RPMI7951 (cell line): Measurements from ENCODE around the gene DNAJC5. TPM values are rescaled to one million over a fixed set of nuclear protein-coding genes. Genes with fewer than 3 reads are reported as not detected.
"Not testable (repeated sequence)": the region's sequence is repeated elsewhere in the genome, so short reads cannot be mapped to it uniquely, and the experiment has no call there.

Experiments
- DNase-seq: peaks from one replicate; pipeline ENCODE4 v3.0.0-alpha.2; 2012; ENCODE audit warnings: low read depth
- total RNA-seq: library from RNA; depleted of rRNA; stranded (reverse); fragments of >200 nt; shearing (Covaris generic); gene quantifications from 2 replicates; pipeline ENCODE4 v1.2.3, GENCODE V29; 2014

The DNAJC5 gene
- total RNA-seq, 1 experiment from 2014 or later, result 29.3 TPM

GRCh38 chr20:63955281-63955826, 60.4 kb downstream of the DNAJC5 start:
- DNase-seq, result peak; percentile 54

DNA sequence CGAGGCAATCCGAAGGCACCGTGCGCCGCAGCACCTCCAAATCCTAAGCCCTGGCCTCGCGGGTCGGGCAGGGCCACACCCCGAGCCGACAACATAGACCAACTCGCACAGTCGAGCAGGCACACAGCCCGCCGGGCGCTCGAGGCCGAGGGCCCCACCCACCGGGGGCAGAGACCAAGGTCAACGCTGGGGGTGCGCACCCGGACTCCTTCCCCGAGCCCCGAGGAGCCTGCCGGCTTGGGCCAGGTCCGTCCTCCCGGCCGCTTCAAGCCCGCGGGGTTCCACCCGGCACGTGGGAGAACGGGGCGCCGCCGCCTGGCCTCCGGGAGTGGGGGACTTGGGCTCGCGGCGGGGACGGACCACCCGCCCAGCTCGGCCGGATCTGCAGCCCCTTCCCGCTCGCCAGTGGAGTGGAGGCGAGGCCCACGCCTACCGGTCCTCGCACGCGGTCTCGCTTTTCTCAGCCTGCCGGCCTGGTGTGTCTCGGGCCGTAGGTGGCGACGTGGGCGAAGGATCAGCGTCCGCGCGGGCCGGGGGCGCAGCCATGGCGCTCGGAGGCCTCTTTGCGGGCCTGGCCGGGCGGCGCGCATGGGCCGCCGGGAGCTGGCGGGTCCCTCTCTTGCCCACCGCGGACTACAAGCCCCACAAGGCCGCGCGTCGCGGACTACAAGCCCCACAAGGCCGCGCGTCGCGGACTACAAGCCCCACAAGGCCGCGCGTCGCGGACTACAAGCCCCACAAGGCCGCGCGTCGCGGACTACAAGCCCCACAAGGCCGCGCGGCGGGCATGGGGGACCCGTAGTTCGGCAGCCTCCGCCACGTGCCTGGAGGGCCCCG, 61.1 kb downstream of the DNAJC5 start, which contains the start of gene UCKL1:
Gene UCKL1 (minus strand): TSS at position 590 of the 837 bp plus-strand sequence. CDS start 44 bp downstream, at position 546.
- DNase-seq, result peak; percentile 89

- DNase-seq, result no peak
These were observed 61.7 kb downstream of the DNAJC5 start for GRCh38 chr20:63956664-63957003.

DNA sequence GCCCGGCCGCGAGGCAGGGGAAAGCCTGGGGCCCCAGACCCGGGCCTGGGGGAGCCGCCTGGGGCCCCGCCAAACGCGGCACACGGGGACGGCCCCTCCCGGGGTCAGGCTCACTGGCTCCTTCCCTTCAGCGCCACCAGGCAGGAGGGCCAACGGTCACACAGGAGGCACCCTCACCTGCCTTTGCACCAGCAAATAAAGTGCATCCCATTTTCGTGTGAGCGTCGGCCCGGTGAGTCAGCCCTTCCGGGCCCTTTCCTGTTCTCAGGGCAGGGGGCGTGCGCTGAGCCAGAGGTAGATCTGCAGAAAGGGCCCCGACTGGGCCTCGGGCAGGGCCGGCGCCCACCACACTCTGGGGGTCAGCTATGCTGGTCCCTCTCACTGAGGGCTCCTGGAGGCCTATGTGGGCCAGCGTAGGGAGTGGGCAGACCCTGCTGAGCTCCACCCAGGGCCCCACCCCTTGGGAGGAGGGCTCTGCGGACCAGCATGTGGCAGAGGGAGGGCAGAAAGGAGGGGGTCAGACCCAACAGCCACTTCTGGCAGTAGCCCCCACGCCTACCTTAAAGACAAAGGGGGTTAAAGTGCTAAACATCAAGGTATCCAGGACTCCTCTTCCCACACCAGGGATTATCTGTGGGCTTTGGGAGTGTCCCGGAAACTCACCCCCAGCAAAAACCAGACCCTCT, 62.2 kb downstream of the DNAJC5 start:
- DNase-seq, result peak; percentile 78

DNA sequence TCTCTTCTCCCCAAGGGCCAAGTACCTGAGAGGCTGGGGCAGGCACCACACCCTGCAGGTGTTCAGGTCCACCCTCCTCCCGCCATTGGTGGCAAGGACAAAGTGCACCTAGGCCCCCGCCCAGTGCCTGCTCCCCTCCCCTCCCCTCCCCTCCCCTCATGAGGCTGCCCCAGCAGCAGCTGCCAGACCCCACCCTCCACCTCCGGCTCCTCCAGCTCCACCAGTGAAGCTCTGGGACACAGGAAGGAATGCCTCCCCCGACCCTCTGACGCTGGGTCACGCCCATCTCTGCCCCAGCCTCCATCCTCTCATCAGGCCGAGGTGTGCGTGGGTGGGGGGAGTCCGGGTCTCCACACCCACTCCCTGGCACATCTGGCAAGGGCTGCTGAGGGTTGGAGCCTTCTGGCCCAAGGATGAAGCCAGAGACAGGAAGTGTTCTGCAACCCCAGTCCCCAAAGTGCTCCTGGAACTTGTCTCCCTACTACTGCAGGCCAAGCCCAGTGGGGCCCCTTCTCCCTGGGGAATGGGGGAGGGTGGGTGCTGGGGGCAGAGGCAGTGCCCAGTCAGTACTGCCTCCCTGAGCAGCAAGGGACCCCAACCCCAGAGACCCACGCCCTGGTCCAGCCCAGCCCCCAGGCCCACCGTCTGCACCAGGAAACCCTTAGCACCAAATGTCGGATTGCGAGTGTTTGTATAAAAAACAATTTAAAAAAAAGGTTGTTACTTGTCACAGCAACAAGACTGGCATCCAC, 62.9 kb downstream of the DNAJC5 start:
- DNase-seq, result no peak

GRCh38 chr20:63958471-63958870, 63.5 kb downstream of the DNAJC5 start:
- no peak for DNase-seq

DNA sequence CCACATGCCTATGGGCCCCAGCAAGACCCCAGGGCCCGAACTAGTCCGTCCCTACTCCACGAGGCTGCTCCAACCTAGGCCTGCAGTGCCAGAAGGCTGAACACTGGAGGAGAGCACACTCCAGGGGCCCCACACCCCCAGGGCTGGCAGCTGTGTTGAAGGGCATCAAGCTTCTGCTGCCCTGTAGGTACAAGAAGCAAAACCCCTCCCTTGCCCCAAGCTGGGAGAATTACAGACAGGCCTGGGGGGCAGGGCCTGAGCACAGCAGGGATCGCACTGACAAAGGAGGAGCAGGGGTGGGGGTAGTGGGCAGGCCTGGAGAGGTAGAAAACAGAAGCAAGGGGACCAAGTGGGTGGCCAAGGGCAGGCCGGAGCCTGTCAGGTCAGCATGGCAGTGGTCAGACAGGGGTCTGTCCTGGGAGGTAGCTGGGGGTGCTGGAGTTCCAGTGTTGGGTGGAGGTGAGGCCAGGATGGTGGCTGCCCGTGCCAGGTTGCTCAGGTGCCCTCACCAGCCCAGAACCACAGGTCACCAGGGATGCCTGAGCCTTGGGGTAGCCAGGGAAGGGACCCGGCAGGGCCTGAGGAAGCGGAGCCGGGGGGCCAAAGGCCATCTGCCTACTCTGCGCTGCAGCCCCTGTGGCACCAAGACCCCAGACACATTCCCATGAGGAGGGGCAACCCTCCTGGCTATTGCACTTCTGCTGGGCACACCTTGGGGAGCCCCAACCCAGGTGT, 64.2 kb downstream of the DNAJC5 start:
- DNase-seq, result no peak

DNA sequence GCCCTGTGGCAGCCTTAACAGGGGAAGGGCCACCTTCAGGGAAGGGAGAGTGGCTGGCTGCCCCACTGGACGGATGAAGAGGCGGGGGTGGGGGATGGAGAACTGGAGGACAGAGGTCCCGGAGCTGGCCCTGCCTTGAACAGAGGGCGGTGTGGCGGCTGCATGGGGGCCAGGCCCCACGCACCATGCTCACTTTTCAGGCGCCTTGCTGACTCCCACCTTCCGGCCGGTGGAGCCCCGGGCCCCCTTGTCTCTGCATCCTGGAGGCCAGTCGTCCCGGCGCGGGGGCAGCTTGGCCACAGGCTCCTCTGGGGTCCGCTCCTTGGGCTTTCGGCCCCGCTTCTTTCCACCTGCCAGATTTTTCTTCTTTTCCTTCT, 64.8 kb downstream of the DNAJC5 start:
- no peak for DNase-seq

- DNase-seq, result not testable (repeated sequence)
These were observed 66.0 kb downstream of the DNAJC5 start for GRCh38 chr20:63960654-63961621.

- DNase-seq, result no peak
These were observed 66.9 kb downstream of the DNAJC5 start for GRCh38 chr20:63961664-63962425.

- DNase-seq, result no peak
These were observed 67.8 kb downstream of the DNAJC5 start for GRCh38 chr20:63962426-63963347.

- DNase-seq, result no peak
These were observed 68.4 kb downstream of the DNAJC5 start for GRCh38 chr20:63963348-63963741.

- no peak for DNase-seq
These were observed 68.9 kb downstream of the DNAJC5 start for GRCh38 chr20:63963784-63964301.

DNA sequence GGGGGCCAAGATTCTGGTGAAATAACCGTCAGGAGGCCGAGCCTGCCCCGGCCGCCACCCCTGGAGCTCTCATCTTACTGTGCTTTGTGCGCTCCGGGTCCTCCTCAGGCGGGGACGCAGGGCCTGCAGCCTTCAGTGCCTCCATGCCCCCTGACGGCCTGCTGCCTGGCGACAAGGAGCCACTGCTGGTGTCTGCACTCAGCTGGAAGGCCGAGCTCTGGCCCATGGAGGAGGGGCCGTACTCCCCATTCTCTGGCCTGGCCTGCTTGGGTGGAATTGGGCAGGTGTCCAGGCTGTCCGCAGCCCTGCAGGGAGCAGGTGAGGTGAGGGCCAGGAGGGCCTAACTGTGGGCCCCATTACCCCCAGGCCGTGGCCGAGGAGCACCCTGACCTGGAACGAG, 69.5 kb downstream of the DNAJC5 start:
- no peak for DNase-seq

GRCh38 chr20:63966172-63966943, 71.4 kb downstream of the DNAJC5 start:
- no peak for DNase-seq

GRCh38 chr20:63966944-63967322, 72.0 kb downstream of the DNAJC5 start:
- no peak for DNase-seq
